Calu3 (cell line): ENCODE results near the gene MED6. TPM values are rescaled to one million over a fixed set of nuclear protein-coding genes. Genes with fewer than 3 reads are reported as not detected.

Source experiments
- BruUV-seq: library from RNA; stranded (reverse); fragments of 400-500 nt; replicated peaks from 2 replicates; lab custom pipeline; 2021; lab: Mats Ljungman, UMichigan
- CTCF ChIA-PET: fragments of 300-600 bp; sonication (Branson Sonifier 250); formaldehyde crosslinking; loops from one replicate; lab custom pipeline; 2022; ENCODE audit warnings: antibody characterized with exemption; lab: Charles Lee
- DNase-seq: peaks from one replicate; pipeline ENCODE4 v3.0.0; 2022
- H3K27ac Mint-ChIP-seq: one replicate; pipeline ENCODE4 v1.8.0; 2022; ENCODE audit warnings: mixed read lengths; ENCODE audit not compliant: unreplicated experiment
- H3K27me3 Mint-ChIP-seq: one replicate; pipeline ENCODE4 v1.8.0; 2022; ENCODE audit warnings: mixed read lengths; ENCODE audit not compliant: unreplicated experiment
- H3K36me3 Mint-ChIP-seq: one replicate; pipeline ENCODE4 v1.8.0; 2022; ENCODE audit warnings: mild to moderate bottlenecking, moderate library complexity, mixed read lengths; ENCODE audit not compliant: insufficient read depth, unreplicated experiment
- H3K4me1 Mint-ChIP-seq: one replicate; pipeline ENCODE4 v1.8.0; 2022; ENCODE audit warnings: mild to moderate bottlenecking, low read depth, mixed read lengths; ENCODE audit not compliant: unreplicated experiment
- H3K4me3 Mint-ChIP-seq: one replicate; pipeline ENCODE4 v1.8.0; 2022; ENCODE audit warnings: mild to moderate bottlenecking, low read depth, moderate library complexity, mixed read lengths; ENCODE audit not compliant: unreplicated experiment
- H3K9me3 Mint-ChIP-seq: one replicate; pipeline ENCODE4 v1.8.0; 2022; ENCODE audit warnings: low read depth, mixed read lengths; ENCODE audit not compliant: unreplicated experiment
- intact Hi-C: fragments of 100-400 bp; cut with micrococcal nuclease; formaldehyde crosslinking; loops from one replicate; pipeline ENCODE4 v1.10.0; 2022; ENCODE audit not compliant: unreplicated experiment
- total RNA-seq: library from RNA; stranded (reverse); gene quantifications from 2 replicates; pipeline ENCODE4 v1.2.3, GENCODE V29; 2022
- TF ChIP-seq, protein P1 (sequence below): fragments of 200-600 bp; IDR thresholded peaks from one replicate; pipeline ENCODE4 v1.8.0; 2022; ENCODE audit warnings: antibody characterized with exemption; ENCODE audit not compliant: unreplicated experiment

MED6 gene
- total RNA-seq, 1 experiment from 2014 or later = 38.3 TPM

DNA sequence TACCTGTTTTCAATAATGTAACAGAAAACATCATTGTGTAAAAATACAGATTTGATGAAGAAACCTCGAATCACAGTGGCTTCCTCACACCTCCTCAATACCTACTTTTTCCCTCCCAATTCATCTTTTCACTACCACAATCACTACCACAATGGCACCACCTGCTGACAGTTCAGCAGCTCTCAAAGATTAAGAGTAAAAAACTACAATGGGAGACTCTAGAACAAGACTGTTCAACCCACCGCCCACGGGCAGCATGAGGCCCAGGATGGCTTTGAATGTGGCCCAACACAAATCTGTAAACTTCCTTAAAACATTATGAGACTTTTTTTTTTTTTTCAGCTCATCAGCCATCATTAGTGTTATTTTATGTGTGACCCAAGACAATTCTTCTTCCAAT is 15.2 kb downstream of the MED6 start:
- DNase-seq = no peak
- Mint-ChIP-seq H3K9me3 (no peaks in the 10 kb centered on the region), H3K4me3 (no peak overlapping the region), H3K27me3 (no peaks in the 10 kb centered on the region), H3K4me1 (no peaks in the 10 kb centered on the region), H3K36me3 (peaks cover 13% of the 10 kb centered on the region), H3K27ac (no peak overlapping the region)
- CTCF ChIA-PET = no interaction called here
- BruUV-seq = no TSS peak
- TF ChIP-seq, protein P1, sequence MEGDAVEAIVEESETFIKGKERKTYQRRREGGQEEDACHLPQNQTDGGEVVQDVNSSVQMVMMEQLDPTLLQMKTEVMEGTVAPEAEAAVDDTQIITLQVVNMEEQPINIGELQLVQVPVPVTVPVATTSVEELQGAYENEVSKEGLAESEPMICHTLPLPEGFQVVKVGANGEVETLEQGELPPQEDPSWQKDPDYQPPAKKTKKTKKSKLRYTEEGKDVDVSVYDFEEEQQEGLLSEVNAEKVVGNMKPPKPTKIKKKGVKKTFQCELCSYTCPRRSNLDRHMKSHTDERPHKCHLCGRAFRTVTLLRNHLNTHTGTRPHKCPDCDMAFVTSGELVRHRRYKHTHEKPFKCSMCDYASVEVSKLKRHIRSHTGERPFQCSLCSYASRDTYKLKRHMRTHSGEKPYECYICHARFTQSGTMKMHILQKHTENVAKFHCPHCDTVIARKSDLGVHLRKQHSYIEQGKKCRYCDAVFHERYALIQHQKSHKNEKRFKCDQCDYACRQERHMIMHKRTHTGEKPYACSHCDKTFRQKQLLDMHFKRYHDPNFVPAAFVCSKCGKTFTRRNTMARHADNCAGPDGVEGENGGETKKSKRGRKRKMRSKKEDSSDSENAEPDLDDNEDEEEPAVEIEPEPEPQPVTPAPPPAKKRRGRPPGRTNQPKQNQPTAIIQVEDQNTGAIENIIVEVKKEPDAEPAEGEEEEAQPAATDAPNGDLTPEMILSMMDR = no peak
- intact Hi-C loops = no loop called here

DNA sequence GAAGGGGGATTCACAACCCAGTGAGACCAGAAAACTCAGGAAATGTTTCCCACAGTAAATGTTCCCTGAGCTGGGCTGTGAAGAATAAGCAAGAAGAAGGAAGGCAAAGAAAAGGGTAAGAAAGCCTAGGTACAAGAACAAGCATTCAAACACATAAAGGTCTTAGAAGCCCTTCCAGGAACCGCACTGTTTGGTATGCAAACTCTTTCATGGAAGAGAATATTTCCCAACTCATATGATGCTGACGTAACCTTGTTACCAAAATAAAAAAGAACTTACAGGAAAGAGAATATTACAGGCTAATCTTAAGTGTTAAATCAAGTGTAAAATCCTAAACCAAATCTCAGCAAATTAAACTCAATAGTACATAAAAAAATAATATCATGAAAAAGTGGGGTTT is 23.6 kb downstream of the MED6 start:
- Mint-ChIP-seq H3K27ac (no peak overlapping the region), H3K4me1 (no peaks in the 10 kb centered on the region), H3K4me3 (no peak overlapping the region), H3K36me3 (no peaks in the 10 kb centered on the region), H3K27me3 (no peaks in the 10 kb centered on the region), H3K9me3 (peaks cover 3% of the 10 kb centered on the region)
- no TSS peak for BruUV-seq
- DNase-seq = no peak
- CTCF ChIA-PET = no interaction called here
- intact Hi-C loops = no loop called here
- TF ChIP-seq, protein P1 = no peak

DNA sequence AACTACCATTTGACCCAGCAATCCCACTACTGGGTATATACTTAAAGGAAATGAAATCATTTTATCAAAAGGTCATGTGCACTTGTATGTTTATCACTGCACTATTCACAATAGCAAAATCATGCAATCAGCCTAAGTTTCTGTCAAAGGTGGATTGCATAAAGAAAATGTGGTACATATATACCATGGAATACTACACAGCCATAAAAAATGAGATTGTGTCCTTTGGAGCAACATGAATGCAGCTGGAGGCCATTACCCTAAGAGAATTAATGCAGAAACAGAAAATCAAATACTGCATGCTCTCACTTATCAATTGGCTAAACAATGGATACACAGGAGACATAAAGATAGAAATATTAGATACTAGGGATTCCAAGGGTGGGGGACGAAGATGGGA is 27.4 kb downstream of the MED6 start:
- intact Hi-C loops = no loop called here
- H3K36me3 Mint-ChIP-seq = no peaks in the 10 kb centered on the region
- no TSS peak for BruUV-seq
- H3K4me3 Mint-ChIP-seq = no peak overlapping the region
- no peak for DNase-seq
- CTCF ChIA-PET = no interaction called here
- no peaks in the 10 kb centered on the region for H3K27me3 Mint-ChIP-seq
- peaks cover 3% of the 10 kb centered on the region for H3K9me3 Mint-ChIP-seq
- no peak overlapping the region for H3K27ac Mint-ChIP-seq
- no peaks in the 10 kb centered on the region for H3K4me1 Mint-ChIP-seq
- TF ChIP-seq, protein P1 = no peak

DNA sequence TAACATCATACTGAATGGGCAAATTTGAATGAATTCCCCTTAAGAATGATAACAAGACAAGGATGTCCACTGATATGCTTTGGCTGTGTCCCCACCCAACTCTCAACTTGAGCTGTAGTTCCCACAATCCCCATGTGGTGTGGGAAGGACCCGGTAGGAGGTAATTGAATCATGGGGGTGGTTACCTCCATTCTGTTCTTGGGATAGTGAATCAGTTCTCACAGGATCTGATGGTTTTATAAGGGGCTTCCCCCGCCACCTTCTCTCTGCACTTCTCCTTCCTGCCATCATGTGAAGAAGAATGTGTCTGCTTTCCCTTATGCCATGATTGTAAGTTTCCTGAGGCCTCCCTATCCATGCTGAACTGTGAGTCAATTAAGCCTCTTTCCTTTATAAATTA is 29.3 kb downstream of the MED6 start:
- H3K4me3 Mint-ChIP-seq = no peak overlapping the region
- no peaks in the 10 kb centered on the region for H3K36me3 Mint-ChIP-seq
- no peaks in the 10 kb centered on the region for H3K4me1 Mint-ChIP-seq
- DNase-seq = no peak
- H3K27ac Mint-ChIP-seq = no peak overlapping the region
- TF ChIP-seq, protein P1 = no peak
- H3K9me3 Mint-ChIP-seq = peaks cover 3% of the 10 kb centered on the region
- CTCF ChIA-PET = no interaction called here
- no TSS peak for BruUV-seq
- H3K27me3 Mint-ChIP-seq = no peaks in the 10 kb centered on the region
- intact Hi-C loops = no loop called here
